ENCODE results near the gene RPS23.

DNA sequence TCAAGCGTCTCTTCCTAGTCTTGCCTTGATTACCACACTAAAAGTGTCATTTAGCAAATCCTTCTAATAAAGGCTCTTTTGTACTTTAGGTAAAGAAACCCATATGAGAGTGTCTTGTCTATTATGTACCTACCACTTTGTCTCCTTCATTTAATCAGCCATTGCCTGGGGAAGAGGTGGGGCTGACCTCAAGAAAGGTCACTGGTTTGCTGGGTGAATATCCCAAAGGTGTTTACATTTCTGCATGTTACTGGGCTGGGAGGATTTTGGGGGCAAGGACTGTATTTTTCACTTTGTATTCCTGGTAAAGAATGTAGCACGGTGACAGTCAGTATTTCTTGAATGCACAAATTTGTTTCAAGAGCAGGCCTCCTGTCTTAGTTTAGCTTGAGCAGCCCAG is 11.9 kb upstream of the RPS23 start:
- TF ChIP-seq POLR2A (IDR thresholded peaks at IDR 0.05; ENCODE audit: low read length) (no peak), GATA1 (IDR thresholded peaks at IDR 0.05; ENCODE audit: low read depth, low read length) (no peak)
